Measurements from ENCODE around the gene NUP37. TPM values are rescaled to one million over a fixed set of nuclear protein-coding genes. Genes with fewer than 3 reads are reported as not detected.
A peak's percentile ranks its signal among the peaks of the same experiment; 100 is the strongest.

The NUP37 gene
- total and polyA plus RNA-seq, 8 donors: 7.8 to 76.4 (median 15.6) TPM

GRCh38 chr12:102067574-102068258 lies 52.2 kb downstream of the NUP37 start:
- Histone ChIP-seq H3K27me3 (no peaks in the 10 kb centered on the region), H3K4me3 (no peak overlapping the region), H3K27ac (no peak overlapping the region), H3K36me3 (no peaks in the 10 kb centered on the region), H3K4me1 (no peaks in the 10 kb centered on the region), H3K9me3 (no peaks in the 10 kb centered on the region)
- 70 to 82% (median 76%) methylated on average over 5 of the region's 5 CpGs for WGBS, 5 donors
- TF ChIP-seq EP300 (IDR thresholded peaks at IDR 0.05) (no peak), POLR2AphosphoS5 (IDR thresholded peaks at IDR 0.05) (no peak), CTCF (IDR thresholded peaks at IDR 0.05) (no peak), POLR2A (IDR thresholded peaks at IDR 0.05) (no peak)
- intact Hi-C loops (cut with DNase I; ENCODE audit: low total_unique reads): no loop called here
- no peak for DNase-seq

- H3K9me3 ChIP-seq: no peaks in the 10 kb centered on the region
- WGBS, 5 donors: 85 to 100% (median 91%) methylated on average over 1 of the region's 1 CpG
- peaks cover 0 to 22% (median 13%) of the 10 kb centered on the region in 4 donors for H3K4me1 ChIP-seq
- no peaks in the 10 kb centered on the region for H3K36me3 ChIP-seq
- H3K4me3 ChIP-seq: no peak overlapping the region
- DNase-seq: no peak
- TF ChIP-seq EP300 (IDR thresholded peaks at IDR 0.05): no peak
- TF ChIP-seq POLR2AphosphoS5 (IDR thresholded peaks at IDR 0.05): no peak
- TF ChIP-seq POLR2A (IDR thresholded peaks at IDR 0.05): no peak
- no peak for TF ChIP-seq CTCF (IDR thresholded peaks at IDR 0.05)
- intact Hi-C loops (cut with DNase I; ENCODE audit: low total_unique reads): no loop called here
- no peaks in the 10 kb centered on the region for H3K27me3 ChIP-seq
- no peak overlapping the region for H3K27ac ChIP-seq
Observed at GRCh38 chr12:102064476-102064875, 55.4 kb downstream of the NUP37 start.

- Histone ChIP-seq H3K27ac (no peak overlapping the region), H3K4me1 (peaks cover 0 to 25% (median 14%) of the 10 kb centered on the region in 4 donors), H3K4me3 (no peak overlapping the region), H3K36me3 (peaks cover 0 to 3% (median 0%) of the 10 kb centered on the region in 4 donors), H3K9me3 (no peaks in the 10 kb centered on the region), H3K27me3 (no peaks in the 10 kb centered on the region)
- DNase-seq: no peak
- intact Hi-C loops (cut with DNase I; ENCODE audit: low total_unique reads): no loop called here
- no peak for TF ChIP-seq POLR2AphosphoS5 (IDR thresholded peaks at IDR 0.05)
- no peak for TF ChIP-seq CTCF (IDR thresholded peaks at IDR 0.05)
- TF ChIP-seq POLR2A (IDR thresholded peaks at IDR 0.05): no peak
- no peak for TF ChIP-seq EP300 (IDR thresholded peaks at IDR 0.05)
- WGBS, 5 donors: 90 to 99% (median 98%) methylated on average over 3 of the region's 3 CpGs
Observed at GRCh38 chr12:102063069-102063468, 56.8 kb downstream of the NUP37 start.

- Histone ChIP-seq H3K36me3 (peaks cover 0 to 8% (median 2%) of the 10 kb centered on the region in 4 donors), H3K27ac (peak overlapping the region in 2 of 5 donors; percentile 90 to 92), H3K4me3 (peak overlapping the region; percentile 66 to 78 (median 74)), H3K9me3 (no peaks in the 10 kb centered on the region), H3K27me3 (no peaks in the 10 kb centered on the region), H3K4me1 (peaks cover 0 to 25% (median 14%) of the 10 kb centered on the region in 4 donors)
- no peak for DNase-seq
- WGBS, 5 donors: 78 to 86% (median 85%) methylated on average over 11 of the region's 11 CpGs
- TF ChIP-seq POLR2A (IDR thresholded peaks at IDR 0.05) (no peak), POLR2AphosphoS5 (IDR thresholded peaks at IDR 0.05) (no peak), EP300 (IDR thresholded peaks at IDR 0.05) (no peak), CTCF (IDR thresholded peaks at IDR 0.05) (no peak)
- intact Hi-C loops (cut with DNase I; ENCODE audit: low total_unique reads): no loop called here
Observed at GRCh38 chr12:102062419-102062806, 57.5 kb downstream of the NUP37 start.
